Activated CD8-positive, alpha-beta memory T cell treated with anti-CD3 and anti-CD28 coated beads for 4 hours (primary cell): ENCODE data around the gene TEX2.
"Not testable (repeated sequence)": the region's sequence is repeated elsewhere in the genome, so short reads cannot be mapped to it uniquely, and the experiment has no call there.

Experiments
- DNase-seq, 2 donors: peaks; one replicate each; pipeline ENCODE4 v3.0.0-alpha.2; 2020; ENCODE audit warnings: low read depth in 2 of 2

The TEX2 gene

GRCh38 chr17:64139542-64139941, 123.5 kb downstream of the TEX2 start:
- no peak for DNase-seq

GRCh38 chr17:64138441-64138840, 124.6 kb downstream of the TEX2 start:
- no peak for DNase-seq

- DNase-seq = no peak
Measured at GRCh38 chr17:64135000-64135399, 128.1 kb downstream of the TEX2 start.

- DNase-seq = no peak
Measured at GRCh38 chr17:64134216-64134970, 128.7 kb downstream of the TEX2 start.

GRCh38 chr17:64133546-64134215, 129.4 kb downstream of the TEX2 start:
- DNase-seq = no peak

- no peak for DNase-seq
Measured at GRCh38 chr17:64131606-64132270, 131.3 kb downstream of the TEX2 start.

- peak; percentile 14 to 50 for DNase-seq
Measured at GRCh38 chr17:64130559-64131001, 132.5 kb downstream of the TEX2 start.

- peak; percentile 81 to 87 for DNase-seq
Measured at GRCh38 chr17:64129765-64130558, 133.1 kb downstream of the TEX2 start, which contains the start of gene ERN1. ERN1 (minus strand) TSS chr17:64130144; CDS start chr17:64130029, 115 bp downstream.

GRCh38 chr17:64129515-64129764, 133.6 kb downstream of the TEX2 start:
- DNase-seq = no peak

- no peak for DNase-seq
Measured at GRCh38 chr17:64128787-64129514, 134.1 kb downstream of the TEX2 start.

GRCh38 chr17:64126918-64127317, 136.1 kb downstream of the TEX2 start:
- DNase-seq = no peak

- DNase-seq = no peak
Measured at GRCh38 chr17:64125937-64126336, 137.1 kb downstream of the TEX2 start.

- no peak for DNase-seq
Measured at GRCh38 chr17:64124609-64125008, 138.5 kb downstream of the TEX2 start.

GRCh38 chr17:64123114-64123513, 139.9 kb downstream of the TEX2 start:
- no peak for DNase-seq

- not testable (repeated sequence) for DNase-seq
Measured at GRCh38 chr17:64120972-64121786, 141.9 kb downstream of the TEX2 start.

- no peak for DNase-seq
Measured at GRCh38 chr17:64120159-64120810, 142.8 kb downstream of the TEX2 start.

GRCh38 chr17:64117981-64118979, 144.8 kb downstream of the TEX2 start:
- DNase-seq = no peak

- DNase-seq = no peak
Measured at GRCh38 chr17:64115822-64116534, 147.1 kb downstream of the TEX2 start.
